B cell (primary cell): Measurements from ENCODE around the gene GIGYF2. TPM values are rescaled to one million over a fixed set of nuclear protein-coding genes. Genes with fewer than 3 reads are reported as not detected.

ENCODE experiments used
- ATAC-seq: fragments of 200-7000 bp; cut with Tn5 transposase; one replicate; pipeline ENCODE4 v1.10.0; 2021; ENCODE audit warnings: low read depth, mild to moderate bottlenecking, moderate number of reproducible peaks, moderate library complexity
- CTCF ChIA-PET: fragments of 350-600 bp; sonication (Branson Sonifier 250); formaldehyde crosslinking; loops from one replicate; lab custom pipeline; 2021; ENCODE audit warnings: antibody characterized with exemption, inconsistent platforms; lab: Charles Lee
- POLR2A ChIA-PET: fragments of 350-600 bp; sonication (Branson Sonifier 250); formaldehyde crosslinking; loops from one replicate; lab custom pipeline; 2021; ENCODE audit warnings: antibody characterized with exemption; lab: Charles Lee
- DNase-seq: peaks from one replicate; pipeline ENCODE4 v3.0.0; 2013
- H2AFZ ChIP-seq: 2 replicates; pipeline ENCODE4 v1.6.1; 2012; ENCODE audit warnings: mild to moderate bottlenecking, low read depth, low read length; ENCODE audit not compliant: insufficient read depth, poor library complexity, severe bottlenecking
- H3K27ac ChIP-seq, 2 donors: 1 replicate in 1 of 2; 2 replicates in 1 of 2; pipeline ENCODE4 v1.5.1; 2012 to 2013; ENCODE audit warnings: low read length in 2 of 2, mild to moderate bottlenecking in 2 of 2, moderate library complexity in 1 of 2
- H3K27me3 ChIP-seq, 4 experiments: fragments of 200-600 bp in 1 of 4; sonication (generic) in 1 of 4; replicated peaks in 1 of 4; 1 replicate in 2 of 4; 2 replicates in 2 of 4; pipeline versions ENCODE4 v1.6.1 to v1.7.0; 2013 to 2016; ENCODE audit warnings: low read length in 3 of 4, mild to moderate bottlenecking in 2 of 4, mixed read lengths in 1 of 4, moderate library complexity in 1 of 4; ENCODE audit not compliant: insufficient read depth in 4 of 4, control insufficient read depth in 3 of 4; ENCODE audit errors: control extremely low read depth in 1 of 4
- H3K36me3 ChIP-seq, 2 experiments: replicated peaks in 1 of 2; 1 replicate in 1 of 2; 2 replicates in 1 of 2; pipeline versions ENCODE4 v1.6.1 to v1.7.1; 2013; ENCODE audit warnings: low read length in 1 of 2; ENCODE audit not compliant: insufficient read depth in 2 of 2, control insufficient read depth in 1 of 2; ENCODE audit errors: control extremely low read depth in 1 of 2, extremely low read depth in 1 of 2
- H3K4me1 ChIP-seq, 2 donors: fragments of 200-600 bp in 1 of 2; sonication (generic) in 1 of 2; 1 replicate in 1 of 2; 2 replicates in 1 of 2; pipeline versions ENCODE4 v1.5.1 to v1.6.1; 2013 to 2017; ENCODE audit warnings: low read length in 2 of 2; ENCODE audit not compliant: control insufficient read depth in 2 of 2, insufficient read depth in 2 of 2
- H3K4me2 ChIP-seq: replicated peaks from 2 replicates; pipeline ENCODE3; 2012; ENCODE audit warnings: mild to moderate bottlenecking, low read depth, low read length; ENCODE audit not compliant: poor library complexity, severe bottlenecking
- H3K4me3 ChIP-seq, 5 experiments: fragments of 200-600 bp in 1 of 5; sonication (generic) in 1 of 5; 1 replicate in 3 of 5; 2 replicates in 2 of 5; pipeline versions ENCODE4 v1.5.1 to v1.7.0; 2011 to 2016; ENCODE audit warnings: low read length in 4 of 5, mild to moderate bottlenecking in 4 of 5, low read depth in 2 of 5, control low read depth in 1 of 5, moderate library complexity in 1 of 5; ENCODE audit not compliant: insufficient read depth in 1 of 5; ENCODE audit errors: control extremely low read depth in 1 of 5, extremely low read depth in 1 of 5
- H3K79me2 ChIP-seq: fragments of 200-600 bp; sonication (generic); one replicate; pipeline ENCODE4 v1.6.0; 2016; ENCODE audit warnings: low read length; ENCODE audit not compliant: control insufficient read depth, insufficient read depth
- H3K9ac ChIP-seq: fragments of 200-600 bp; sonication (generic); 2 replicates; pipeline ENCODE4 v1.6.1; 2017; ENCODE audit warnings: mild to moderate bottlenecking, low read length, moderate library complexity
- H3K9me3 ChIP-seq, 3 donors: one replicate each; pipeline versions ENCODE4 v1.6.1 to v1.7.1; 2013; ENCODE audit warnings: low read length in 2 of 3; ENCODE audit not compliant: control insufficient read depth in 2 of 3, insufficient read depth in 1 of 3; ENCODE audit errors: control extremely low read depth in 1 of 3
- H4K20me1 ChIP-seq: 2 replicates; pipeline ENCODE4 v1.6.0; 2012; ENCODE audit warnings: mild to moderate bottlenecking, low read length; ENCODE audit not compliant: insufficient read depth, control insufficient read depth, poor library complexity, severe bottlenecking
- H3K27ac Mint-ChIP-seq: one replicate; pipeline ENCODE4 v1.8.0; 2021; ENCODE audit warnings: mixed read lengths
- H3K27me3 Mint-ChIP-seq: one replicate; pipeline ENCODE4 v1.8.0; 2021; ENCODE audit warnings: mixed read lengths
- H3K4me1 Mint-ChIP-seq: one replicate; pipeline ENCODE4 v1.8.0; 2021; ENCODE audit warnings: mixed read lengths
- H3K4me3 Mint-ChIP-seq: one replicate; pipeline ENCODE4 v1.8.0; 2021; ENCODE audit warnings: mixed read lengths
- H3K9me3 Mint-ChIP-seq: one replicate; pipeline ENCODE4 v1.8.0; 2022; ENCODE audit warnings: mixed read lengths; ENCODE audit not compliant: insufficient read depth
- CTCF ChIP-seq: fragments of 200-600 bp; IDR thresholded peaks from one replicate; pipeline ENCODE4 v1.8.0; 2022; ENCODE audit warnings: antibody characterized with exemption, mild to moderate bottlenecking
- EZH2 ChIP-seq: IDR thresholded peaks from 2 replicates; pipeline ENCODE4 v1.6.1; 2012; ENCODE audit warnings: borderline replicate concordance, low read depth, mild to moderate bottlenecking, moderate library complexity, low read length; ENCODE audit not compliant: insufficient read depth, poor library complexity, severe bottlenecking
- WGBS: methylation state at CpG from one replicate; pipeline ENCODE4 v1.1.5; 2013; ENCODE audit warnings: missing lambda C conversion rate; ENCODE audit not compliant: insufficient coverage; 5-methylcytosine and 5-hydroxymethylcytosine counted together
- intact Hi-C: fragments of 100-400 bp; cut with micrococcal nuclease; formaldehyde crosslinking; loops from one replicate; pipeline ENCODE4 v1.10.0; 2022
- polyA plus RNA-seq: library from polyadenylated mRNA; depleted of rRNA; stranded (reverse); fragments of >200 nt; gene quantifications from 2 replicates; pipeline ENCODE4 v1.2.3, GENCODE V29; 2012
- total RNA-seq, 2 donors: library from RNA; stranded (reverse); fragments of 120-200 nt in 1 of 2; gene quantifications; 1 replicate in 1 of 2; 2 replicates in 1 of 2; pipeline versions ENCODE4 v1.2.3 to v1.2.4, GENCODE V29; 2013 to 2022

The GIGYF2 gene
- total and polyA plus RNA-seq, 2 donors (not counting 1 experiment from before 2014, with no cell fraction given) = 7.2 to 108 TPM

GRCh38 chr2:232672588-232672987, 24.5 kb upstream of the GIGYF2 start:
- H3K27ac ChIP-seq = no peak overlapping the region
- no peaks in the 10 kb centered on the region for H3K4me1 ChIP-seq
- no peak overlapping the region for H2AFZ ChIP-seq
- H3K4me2 ChIP-seq = no peak overlapping the region
- H3K4me1 Mint-ChIP-seq = no peaks in the 10 kb centered on the region
- H3K27me3 Mint-ChIP-seq = peaks cover 27% of the 10 kb centered on the region
- no peaks in the 10 kb centered on the region for H3K9me3 Mint-ChIP-seq
- intact Hi-C loops = no loop called here
- H3K79me2 ChIP-seq = no peaks in the 10 kb centered on the region
- TF ChIP-seq CTCF = no peak
- no peak for TF ChIP-seq EZH2
- H3K9me3 ChIP-seq = no peaks in the 10 kb centered on the region
- ChIA-PET CTCF (no interaction called here), POLR2A (no interaction called here)
- ATAC-seq (no peak), DNase-seq (no peak)
- no peak overlapping the region for H3K4me3 Mint-ChIP-seq
- peaks cover 0 to 9% (median 0%) of the 10 kb centered on the region in 4 experiments for H3K27me3 ChIP-seq
- H4K20me1 ChIP-seq = no peaks in the 10 kb centered on the region
- no peak overlapping the region for H3K27ac Mint-ChIP-seq
- H3K9ac ChIP-seq = no peak overlapping the region
- no CpG with 5 or more reads among the region's 1 CpG for WGBS
- no peaks in the 10 kb centered on the region for H3K36me3 ChIP-seq
- H3K4me3 ChIP-seq = no peak overlapping the region

GRCh38 chr2:232674491-232674890, 22.6 kb upstream of the GIGYF2 start:
- Histone ChIP-seq H4K20me1 (no peaks in the 10 kb centered on the region), H3K4me3 (no peak overlapping the region), H3K36me3 (no peaks in the 10 kb centered on the region), H2AFZ (no peak overlapping the region), H3K4me1 (no peaks in the 10 kb centered on the region), H3K9me3 (no peaks in the 10 kb centered on the region), H3K79me2 (no peaks in the 10 kb centered on the region), H3K9ac (no peak overlapping the region), H3K27me3 (no peaks in the 10 kb centered on the region), H3K27ac (no peak overlapping the region), H3K4me2 (no peak overlapping the region)
- DNase-seq (no peak), ATAC-seq (no peak)
- Mint-ChIP-seq H3K4me3 (no peak overlapping the region), H3K27ac (no peak overlapping the region), H3K27me3 (peaks cover 25% of the 10 kb centered on the region), H3K9me3 (no peaks in the 10 kb centered on the region), H3K4me1 (no peaks in the 10 kb centered on the region)
- 93% methylated on average over 5 of the region's 6 CpGs for WGBS
- intact Hi-C loops = no loop called here
- ChIA-PET CTCF (no interaction called here), POLR2A (no interaction called here)
- TF ChIP-seq EZH2 (no peak), CTCF (no peak)
